ENCODE data around the gene KLHL14. TPM values are rescaled to one million over a fixed set of nuclear protein-coding genes. Genes with fewer than 3 reads are reported as not detected.

KLHL14 gene
- total and polyA plus RNA-seq, 2 donors (not counting 1 experiment from before 2014, with no cell fraction given): 18.5 to 42.5 TPM

- Mint-ChIP-seq H3K4me3 (peak overlapping the region; percentile 85), H3K27ac (peak overlapping the region; percentile 88), H3K9me3 (ENCODE audit: insufficient read depth) (no peaks in the 10 kb centered on the region), H3K27me3 (no peaks in the 10 kb centered on the region), H3K4me1 (peaks cover 39% of the 10 kb centered on the region)
- H2AFZ ChIP-seq (ENCODE audit: insufficient read depth, low read depth, low read length, poor library complexity, severe bottlenecking): peak overlapping the region; percentile 66
- TF ChIP-seq EZH2 (IDR thresholded peaks at IDR 0.05; ENCODE audit: borderline replicate concordance, insufficient read depth, low read depth, low read length, poor library complexity, severe bottlenecking): no peak
- no peak for TF ChIP-seq CTCF (IDR thresholded peaks at IDR 0.05)
- peak overlapping the region; percentile 43 for H3K9ac ChIP-seq (ENCODE audit: low read length)
- H3K9me3 ChIP-seq (ENCODE audit: control extremely low read depth in 1 of 3, control insufficient read depth in 2 of 3, insufficient read depth in 1 of 3, low read length in 2 of 3): no peaks in the 10 kb centered on the region
- ATAC-seq (ENCODE audit: low read depth) (peak; percentile 87), DNase-seq (peak; percentile 71)
- POLR2A ChIA-PET: interaction anchor here (1.1 kb wide), 1 partner anchor 73 kb away, joined by 6 read pairs; no protein-coding TSS in a partner anchor
- H3K36me3 ChIP-seq (replicated peaks in 1 of 2; ENCODE audit: control extremely low read depth in 1 of 2, control insufficient read depth in 1 of 2, extremely low read depth in 1 of 2, insufficient read depth in 2 of 2, low read length in 1 of 2): peaks cover 9 to 21% of the 10 kb centered on the region in 2 experiments
- peak overlapping the region; percentile 39 to 60 for H3K27ac ChIP-seq (ENCODE audit: low read length in 2 of 2)
- peak overlapping the region; percentile 65 for H3K4me2 ChIP-seq (replicated peaks; ENCODE audit: low read depth, low read length, poor library complexity, severe bottlenecking)
- CTCF ChIA-PET: interaction anchor here (1.3 to 2.4 kb wide), 4 partner anchors 16 to 200 kb away, joined by 3 to 20 read pairs (median 4); no protein-coding TSS in a partner anchor
- no peaks in the 10 kb centered on the region for H3K27me3 ChIP-seq (replicated peaks in 1 of 4; ENCODE audit: control extremely low read depth in 1 of 4, control insufficient read depth in 3 of 4, insufficient read depth in 4 of 4, low read length in 3 of 4)
- H3K4me1 ChIP-seq (ENCODE audit: control insufficient read depth in 2 of 2, insufficient read depth in 2 of 2, low read length in 2 of 2): peaks cover 17 to 27% of the 10 kb centered on the region in 2 donors
- H3K79me2 ChIP-seq (ENCODE audit: control insufficient read depth, insufficient read depth, low read length): peaks cover 74% of the 10 kb centered on the region
- H4K20me1 ChIP-seq (ENCODE audit: control insufficient read depth, insufficient read depth, low read length, poor library complexity, severe bottlenecking): peaks cover 3% of the 10 kb centered on the region
- H3K4me3 ChIP-seq (ENCODE audit: control extremely low read depth in 1 of 5, extremely low read depth in 1 of 5, insufficient read depth in 1 of 5, low read depth in 2 of 5, low read length in 4 of 5): peak overlapping the region in 3 of 5 experiments; percentile 34 to 51 (median 35)
- 31% methylated on average over 5 of the region's 9 CpGs for WGBS (ENCODE audit: insufficient coverage)
- intact Hi-C loops (cut with micrococcal nuclease): loop anchor here (1.0 to 2.0 kb wide), 3 partner anchors 16 to 42 kb away; partner anchors contain the start of gene KLHL14
Observed at GRCh38 chr18:32730620-32731091, 42.2 kb downstream of the KLHL14 start.

DNA sequence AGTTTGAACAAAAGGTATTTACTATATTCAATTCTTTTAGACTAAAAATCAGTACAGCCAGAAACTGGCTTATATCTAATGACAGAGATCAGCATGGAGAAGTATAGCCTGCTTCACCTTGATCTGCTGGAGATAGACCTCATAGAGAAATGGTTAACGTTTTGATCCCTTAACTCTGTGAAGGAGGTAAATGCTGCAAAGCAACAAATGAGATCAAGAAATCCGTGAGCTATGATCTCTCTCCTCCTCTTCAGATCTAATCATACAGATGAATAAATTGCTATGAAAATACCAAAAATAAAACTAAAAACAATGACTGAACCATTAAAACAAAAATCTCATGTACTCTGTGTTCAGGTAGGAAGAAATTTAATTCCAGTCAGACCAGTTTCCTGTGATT lies 42.8 kb downstream of the KLHL14 start:
- H3K9me3 ChIP-seq (ENCODE audit: control extremely low read depth in 1 of 3, control insufficient read depth in 2 of 3, insufficient read depth in 1 of 3, low read length in 2 of 3): no peaks in the 10 kb centered on the region
- peak overlapping the region in 1 of 5 experiments; percentile 51 for H3K4me3 ChIP-seq (ENCODE audit: control extremely low read depth in 1 of 5, extremely low read depth in 1 of 5, insufficient read depth in 1 of 5, low read depth in 2 of 5, low read length in 4 of 5)
- H3K79me2 ChIP-seq (ENCODE audit: control insufficient read depth, insufficient read depth, low read length): peaks cover 74% of the 10 kb centered on the region
- H2AFZ ChIP-seq (ENCODE audit: insufficient read depth, low read depth, low read length, poor library complexity, severe bottlenecking): no peak overlapping the region
- ATAC-seq (ENCODE audit: low read depth) (no peak), DNase-seq (no peak)
- intact Hi-C loops (cut with micrococcal nuclease): loop anchor here (1.0 to 2.0 kb wide), 3 partner anchors 16 to 43 kb away; partner anchors contain the start of gene KLHL14
- peaks cover 9 to 20% of the 10 kb centered on the region in 2 experiments for H3K36me3 ChIP-seq (replicated peaks in 1 of 2; ENCODE audit: control extremely low read depth in 1 of 2, control insufficient read depth in 1 of 2, extremely low read depth in 1 of 2, insufficient read depth in 2 of 2, low read length in 1 of 2)
- no CpG with 5 or more reads among the region's 2 CpGs for WGBS (ENCODE audit: insufficient coverage)
- H3K27me3 ChIP-seq (replicated peaks in 1 of 4; ENCODE audit: control extremely low read depth in 1 of 4, control insufficient read depth in 3 of 4, insufficient read depth in 4 of 4, low read length in 3 of 4): no peaks in the 10 kb centered on the region
- H3K27ac ChIP-seq (ENCODE audit: low read length in 2 of 2): peak overlapping the region in 1 of 2 donors; percentile 60
- ChIA-PET POLR2A (no interaction called here), CTCF (interaction anchor here (1.3 to 2.4 kb wide), 2 partner anchors 15 to 187 kb away, joined by 4 to 20 read pairs; no protein-coding TSS in a partner anchor)
- H3K27me3 Mint-ChIP-seq: no peaks in the 10 kb centered on the region
- H3K4me1 ChIP-seq (ENCODE audit: control insufficient read depth in 2 of 2, insufficient read depth in 2 of 2, low read length in 2 of 2): peaks cover 17 to 27% of the 10 kb centered on the region in 2 donors
- peak overlapping the region; percentile 43 for H3K9ac ChIP-seq (ENCODE audit: low read length)
- peak overlapping the region; percentile 85 for H3K4me3 Mint-ChIP-seq
- H3K27ac Mint-ChIP-seq: peak overlapping the region; percentile 88
- no peaks in the 10 kb centered on the region for H3K9me3 Mint-ChIP-seq (ENCODE audit: insufficient read depth)
- H3K4me2 ChIP-seq (replicated peaks; ENCODE audit: low read depth, low read length, poor library complexity, severe bottlenecking): peak overlapping the region; percentile 65
- H3K4me1 Mint-ChIP-seq: peaks cover 37% of the 10 kb centered on the region
- TF ChIP-seq EZH2 (IDR thresholded peaks at IDR 0.05; ENCODE audit: borderline replicate concordance, insufficient read depth, low read depth, low read length, poor library complexity, severe bottlenecking): no peak
- TF ChIP-seq CTCF (IDR thresholded peaks at IDR 0.05): no peak
- H4K20me1 ChIP-seq (ENCODE audit: control insufficient read depth, insufficient read depth, low read length, poor library complexity, severe bottlenecking): peaks cover 8% of the 10 kb centered on the region
